Thymus (tissue), 11 donors: ENCODE data around the gene MRI1. TPM values are rescaled to one million over a fixed set of nuclear protein-coding genes. Genes with fewer than 3 reads are reported as not detected.
"Not testable (repeated sequence)": the region's sequence is repeated elsewhere in the genome, so short reads cannot be mapped to it uniquely, and the experiment has no call there.

Source experiments
- DNase-seq, 9 donors: peaks; one replicate each; pipeline ENCODE4 v3.0.0-alpha.2; 2013; ENCODE audit warnings: low spot score in 9 of 9, low read depth in 6 of 9, missing footprints in 1 of 9
- H3K27ac ChIP-seq, 2 donors: one replicate each; pipeline ENCODE4 v1.5.1; 2013; ENCODE audit warnings: control low read depth in 1 of 2, low read depth in 1 of 2, low read length in 1 of 2, mild to moderate bottlenecking in 1 of 2, moderate library complexity in 1 of 2
- H3K27me3 ChIP-seq, 2 donors: one replicate each; pipeline ENCODE4 v1.5.1; 2013; ENCODE audit warnings: low read length in 1 of 2; ENCODE audit not compliant: control insufficient read depth in 2 of 2, insufficient read depth in 1 of 2
- H3K36me3 ChIP-seq, 2 donors: one replicate each; pipeline ENCODE4 v1.5.1; 2013; ENCODE audit warnings: low read length in 1 of 2, mild to moderate bottlenecking in 1 of 2, moderate library complexity in 1 of 2; ENCODE audit not compliant: control insufficient read depth in 2 of 2, insufficient read depth in 2 of 2
- H3K4me1 ChIP-seq, 2 donors: one replicate each; pipeline ENCODE4 v1.5.1; 2013; ENCODE audit warnings: low read length in 2 of 2; ENCODE audit not compliant: control insufficient read depth in 2 of 2, insufficient read depth in 2 of 2
- H3K4me3 ChIP-seq, 2 donors: one replicate each; pipeline ENCODE4 v1.5.1; 2013; ENCODE audit warnings: low read length in 2 of 2, control low read depth in 1 of 2, mild to moderate bottlenecking in 1 of 2
- H3K9me3 ChIP-seq, 2 donors: one replicate each; pipeline ENCODE4 v1.5.1; 2013; ENCODE audit warnings: low read length in 1 of 2, mild to moderate bottlenecking in 1 of 2; ENCODE audit not compliant: control insufficient read depth in 2 of 2, insufficient read depth in 1 of 2
- WGBS: extraction: QIAGEN DNeasy Blood & Tissue Kit; methylation state at CpG from one replicate; pipeline ENCODE4 v1.1.7; 2013; 5-methylcytosine and 5-hydroxymethylcytosine counted together
- polyA plus RNA-seq: library from polyadenylated mRNA; stranded (reverse); fragments of 200-250 nt; gene quantifications from one replicate; pipeline ENCODE4 v1.2.3, GENCODE V29; 2013
- total RNA-seq: library from RNA; stranded (reverse); fragments of 120-200 nt; gene quantifications from one replicate; pipeline ENCODE4 v1.2.4, GENCODE V29; 2013
- donor health status: healthy.

MRI1 gene
- total and polyA plus RNA-seq, 2 donors = 30.2 to 36.3 TPM

DNA sequence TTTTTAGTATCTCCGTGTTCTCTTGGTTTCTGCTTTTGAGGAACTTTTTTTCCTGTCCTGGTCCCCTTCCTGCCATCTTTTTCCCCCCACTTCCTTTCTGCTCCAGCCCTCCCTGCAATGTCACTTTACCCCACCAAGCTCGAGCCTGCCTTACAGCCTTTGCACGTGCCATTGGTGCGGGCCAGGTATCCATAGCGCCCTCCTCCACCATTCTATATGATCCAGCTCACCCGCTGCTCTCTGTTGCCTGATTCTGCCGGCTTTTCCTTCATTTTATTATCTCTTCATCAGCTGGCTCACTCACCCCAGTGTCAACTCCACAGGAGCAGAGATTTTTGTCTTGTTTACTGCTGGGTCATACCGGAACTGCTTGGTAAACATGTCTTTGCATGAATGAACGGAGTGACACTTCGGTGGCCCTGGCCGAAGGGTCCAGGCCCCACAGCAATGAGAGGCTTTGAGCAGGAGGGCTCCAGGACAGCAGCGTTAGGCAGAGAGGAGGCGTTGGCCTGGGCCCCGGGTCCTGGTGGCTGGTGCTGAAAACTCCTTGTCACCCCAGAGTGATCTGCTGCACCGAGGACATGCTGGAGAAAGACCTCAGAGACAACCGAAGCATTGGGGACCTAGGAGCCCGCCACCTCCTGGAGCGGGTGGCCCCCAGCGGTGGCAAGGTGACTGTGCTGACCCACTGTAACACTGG lies 1.2 kb downstream of the MRI1 start:
- no peak for DNase-seq
- Histone ChIP-seq H3K4me3 (peak overlapping the region; percentile 68 to 85), H3K27me3 (no peaks in the 10 kb centered on the region), H3K36me3 (peaks cover 28 to 39% of the 10 kb centered on the region in 2 donors), H3K4me1 (peaks cover 9 to 13% of the 10 kb centered on the region in 2 donors), H3K9me3 (no peaks in the 10 kb centered on the region), H3K27ac (peak overlapping the region in 1 of 2 donors; percentile 37)
- 79% methylated on average over 19 of the region's 19 CpGs for WGBS

DNA sequence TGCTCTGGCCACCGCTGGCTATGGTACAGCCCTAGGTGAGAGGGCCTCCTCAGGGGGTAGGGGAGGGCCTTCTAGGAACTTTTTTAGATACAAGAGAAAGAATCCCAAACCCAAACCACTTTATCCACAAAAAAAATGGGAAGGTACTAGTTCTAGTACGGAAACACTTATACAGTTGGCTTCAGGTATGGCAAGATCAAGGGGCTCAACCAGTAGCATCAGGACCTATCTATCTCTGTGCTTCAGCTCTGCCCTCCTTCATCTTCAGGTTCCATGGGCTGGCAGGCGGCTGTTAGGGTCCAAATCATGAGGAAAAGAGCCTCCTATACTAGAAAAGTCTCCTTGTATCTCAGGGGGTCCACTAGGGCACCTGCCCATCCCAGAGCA lies 1.8 kb downstream of the MRI1 start:
- Histone ChIP-seq H3K27me3 (no peaks in the 10 kb centered on the region), H3K9me3 (no peaks in the 10 kb centered on the region), H3K27ac (no peak overlapping the region), H3K4me1 (peaks cover 9 to 13% of the 10 kb centered on the region in 2 donors), H3K4me3 (no peak overlapping the region), H3K36me3 (peaks cover 25 to 40% of the 10 kb centered on the region in 2 donors)
- DNase-seq = no peak
- 95% methylated on average over 3 of the region's 3 CpGs for WGBS

DNA sequence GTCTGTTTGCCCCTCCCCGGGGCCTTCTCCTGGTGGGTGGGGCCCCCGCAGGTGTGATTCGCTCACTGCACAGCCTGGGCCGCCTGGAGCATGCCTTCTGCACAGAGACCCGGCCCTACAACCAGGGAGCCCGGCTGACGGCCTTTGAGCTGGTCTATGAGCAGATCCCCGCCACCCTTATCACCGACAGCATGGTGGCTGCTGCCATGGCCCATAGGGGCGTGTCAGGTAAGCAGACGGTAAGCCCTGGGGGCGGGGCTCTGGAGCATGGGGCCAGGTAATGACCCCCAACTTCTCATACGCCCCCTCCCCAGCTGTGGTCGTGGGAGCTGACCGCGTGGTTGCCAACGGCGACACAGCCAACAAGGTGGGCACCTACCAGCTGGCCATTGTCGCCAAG lies 4.2 kb downstream of the MRI1 start:
- 97% methylated on average over 19 of the region's 19 CpGs for WGBS
- Histone ChIP-seq H3K36me3 (peaks cover 14 to 33% of the 10 kb centered on the region in 2 donors), H3K27ac (no peak overlapping the region), H3K4me3 (no peak overlapping the region), H3K27me3 (no peaks in the 10 kb centered on the region), H3K9me3 (no peaks in the 10 kb centered on the region), H3K4me1 (peaks cover 9 to 13% of the 10 kb centered on the region in 2 donors)
- DNase-seq = no peak

DNA sequence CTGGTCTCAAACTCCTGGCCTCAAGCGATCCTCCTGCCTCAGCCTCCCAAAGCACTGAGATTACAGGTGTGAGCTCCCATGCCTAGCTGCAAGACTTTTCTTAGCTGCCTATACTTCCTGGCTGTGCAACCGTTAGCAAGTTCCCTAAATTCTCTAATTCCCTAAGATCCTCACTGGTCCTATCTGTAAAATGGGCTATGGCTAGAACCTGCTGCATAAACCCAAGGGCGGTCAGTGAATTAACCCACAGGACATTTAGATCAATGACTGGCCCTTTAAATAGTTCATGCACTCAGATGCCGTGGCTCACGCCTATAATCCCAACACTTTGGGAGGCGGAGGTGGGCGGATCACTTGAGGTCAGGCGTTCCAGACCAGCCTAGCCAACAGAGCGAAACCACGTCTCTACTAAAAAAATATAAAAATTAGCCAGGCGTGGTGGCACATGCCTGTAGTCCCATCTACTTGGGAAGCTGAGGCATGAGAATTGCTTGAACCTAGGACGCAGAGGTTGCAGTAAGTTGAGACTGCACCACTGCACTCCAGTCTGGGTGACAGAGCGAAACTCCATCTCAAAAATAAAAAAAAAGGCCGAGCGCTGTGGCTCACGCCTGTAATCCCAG lies 5.8 kb downstream of the MRI1 start:
- Histone ChIP-seq H3K27me3 (no peaks in the 10 kb centered on the region), H3K4me1 (peaks cover 8% of the 10 kb centered on the region in 2 donors), H3K36me3 (peaks cover 14 to 33% of the 10 kb centered on the region in 2 donors), H3K4me3 (no peak overlapping the region), H3K9me3 (no peaks in the 10 kb centered on the region), H3K27ac (no peak overlapping the region)
- no peak for DNase-seq
- 98% methylated on average over 16 of the region's 16 CpGs for WGBS

DNA sequence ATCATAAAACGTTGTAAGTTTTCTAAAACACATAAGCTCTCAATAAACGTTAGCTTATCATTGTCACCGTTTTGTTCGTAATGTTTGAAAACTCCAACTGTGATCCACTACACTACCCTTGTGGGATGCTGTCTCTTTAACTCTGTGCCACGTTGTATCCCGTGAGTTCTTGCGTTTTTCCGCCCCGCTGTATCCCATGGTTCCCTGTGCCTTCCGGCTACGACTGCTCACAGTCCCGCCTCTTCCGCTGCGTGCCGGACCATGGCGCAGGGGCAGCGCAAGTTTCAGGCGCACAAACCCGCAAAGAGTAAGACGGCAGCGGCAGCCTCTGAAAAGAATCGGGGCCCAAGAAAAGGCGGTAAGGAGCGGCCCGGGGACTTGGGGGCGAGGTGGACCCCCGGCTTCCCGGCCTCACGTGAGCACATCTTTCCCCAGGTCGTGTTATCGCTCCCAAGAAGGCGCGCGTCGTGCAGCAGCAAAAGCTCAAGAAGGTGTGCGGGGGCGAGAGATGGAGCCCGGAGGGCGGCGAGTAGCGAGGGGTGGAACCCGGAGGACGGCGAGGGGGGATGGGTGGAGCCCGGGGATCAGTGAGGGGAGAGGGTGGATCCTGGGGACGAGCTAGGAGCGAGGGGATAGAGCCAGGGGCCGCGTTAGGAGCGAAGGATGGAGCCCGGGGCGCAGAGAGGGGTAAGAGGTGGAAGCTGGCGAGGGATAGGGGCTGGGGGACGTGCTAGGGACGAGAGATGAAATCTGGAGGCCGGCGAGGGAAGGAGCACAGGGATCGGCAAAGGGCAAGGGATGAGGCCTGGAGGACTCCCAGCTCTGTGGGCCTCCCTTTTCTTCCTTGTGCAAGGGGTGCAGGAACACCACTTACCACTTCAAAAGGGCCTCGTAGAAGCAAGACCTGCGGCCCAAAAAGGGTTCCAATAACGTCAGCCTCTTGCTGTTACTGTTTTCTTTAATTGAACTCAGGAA lies 10.2 kb downstream of the MRI1 start, which contains the start of gene C19orf53:
TSS of gene C19orf53 (plus strand) at position 240 of the 975 bp plus-strand sequence. CDS start at position 262, 22 bp downstream.
- Histone ChIP-seq H3K27me3 (no peaks in the 10 kb centered on the region), H3K4me1 (peaks cover 7 to 12% of the 10 kb centered on the region in 2 donors), H3K9me3 (no peaks in the 10 kb centered on the region), H3K36me3 (peaks cover 35 to 45% of the 10 kb centered on the region in 2 donors), H3K27ac (peak within 1 kb of the TSS; percentile 90 to 91), H3K4me3 (peak within 1 kb of the TSS; percentile 82 to 92)
- under 1% methylated on average over 61 of the region's 61 CpGs for WGBS
- peak; percentile 73 to 94 (median 88) for DNase-seq

DNA sequence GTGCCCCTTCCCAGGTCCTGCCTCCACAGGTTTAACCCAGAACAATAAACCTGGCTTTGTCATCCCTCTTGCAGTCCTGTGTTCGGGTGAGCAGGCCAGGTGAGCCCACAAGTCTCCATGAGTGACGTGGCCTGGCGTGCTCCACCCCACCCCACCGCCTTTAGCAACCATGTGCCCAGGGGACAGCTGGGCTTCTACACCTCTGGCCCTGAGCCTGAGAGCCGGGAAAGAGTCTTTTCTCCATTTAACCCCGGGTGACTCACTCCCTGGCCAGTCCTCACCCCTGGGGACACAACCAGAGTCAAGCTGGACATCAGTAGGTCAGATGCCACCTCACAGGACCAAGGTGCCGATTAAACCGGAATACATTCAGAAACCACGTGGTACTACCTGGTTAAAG lies 14.1 kb downstream of the MRI1 start:
- Histone ChIP-seq H3K27me3 (no peaks in the 10 kb centered on the region), H3K9me3 (no peaks in the 10 kb centered on the region), H3K36me3 (peaks cover 32% of the 10 kb centered on the region in 2 donors), H3K4me3 (no peak overlapping the region), H3K27ac (no peak overlapping the region), H3K4me1 (peaks cover 7 to 17% of the 10 kb centered on the region in 2 donors)
- DNase-seq = no peak
- 97% methylated on average over 9 of the region's 9 CpGs for WGBS

DNA sequence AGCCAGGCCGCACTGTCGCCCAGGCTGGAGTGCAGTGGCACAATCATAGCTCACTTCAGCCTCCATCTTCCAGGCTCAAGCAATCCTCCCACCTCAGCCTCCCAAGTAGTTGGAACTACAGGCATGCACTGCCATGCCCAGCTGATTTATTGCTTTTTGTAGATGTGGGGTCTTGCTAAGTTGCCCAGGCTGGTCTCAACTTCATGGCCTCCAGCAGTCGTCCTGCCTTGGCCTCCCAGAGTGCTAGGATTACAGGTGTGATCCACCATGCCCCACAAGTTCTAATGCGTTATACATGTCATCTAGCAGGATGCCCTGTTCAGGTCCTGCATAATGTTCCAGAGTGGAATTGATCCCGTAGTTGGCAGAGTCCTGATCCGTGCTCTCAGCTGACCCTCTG lies 14.5 kb downstream of the MRI1 start:
- Histone ChIP-seq H3K36me3 (peaks cover 32% of the 10 kb centered on the region in 2 donors), H3K4me1 (peaks cover 5 to 20% of the 10 kb centered on the region in 2 donors), H3K9me3 (no peaks in the 10 kb centered on the region), H3K27me3 (no peaks in the 10 kb centered on the region), H3K4me3 (no peak overlapping the region), H3K27ac (no peak overlapping the region)
- no peak for DNase-seq
- WGBS = 92% methylated on average over 6 of the region's 6 CpGs

DNA sequence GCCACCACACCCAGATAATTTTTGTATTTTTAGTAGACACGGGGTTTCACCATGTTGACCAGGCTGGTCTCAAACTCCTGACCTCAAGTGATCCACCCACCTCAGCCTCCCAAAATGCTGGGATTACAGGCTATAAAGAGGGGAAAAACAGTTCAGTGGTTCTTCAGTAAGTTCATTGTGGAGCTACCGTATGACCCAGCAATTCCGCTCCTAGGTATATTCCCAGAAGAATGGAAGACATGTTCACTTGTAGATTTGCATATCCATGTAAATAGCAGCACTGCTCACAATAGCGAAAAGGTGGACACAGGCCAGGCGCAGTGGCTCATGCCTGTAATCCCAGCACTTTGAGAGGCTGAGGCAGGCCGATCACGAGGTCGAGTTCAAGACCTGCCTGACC lies 15.5 kb downstream of the MRI1 start:
- not testable (repeated sequence) for DNase-seq, H3K4me3 ChIP-seq, H3K27me3 ChIP-seq, H3K27ac ChIP-seq, H3K9me3 ChIP-seq
- 98% methylated on average over 8 of the region's 8 CpGs for WGBS
- peaks cover 5 to 30% of the 10 kb centered on the region in 2 donors for H3K4me1 ChIP-seq
- H3K36me3 ChIP-seq = peaks cover 32% of the 10 kb centered on the region in 2 donors
